Stimulated activated CD8-positive, alpha-beta memory T cell treated with anti-CD3 and anti-CD28 coated beads, Interleukin-4, amount 100 ng/mL, for 4 hours (primary cell): Measurements from ENCODE around the gene PRKCZ.

ENCODE experiments used
- DNase-seq, 2 donors: peaks; one replicate each; pipeline ENCODE4 v3.0.0-alpha.2; 2020; ENCODE audit warnings: low read depth in 2 of 2, low spot score in 1 of 2

Gene PRKCZ

DNA sequence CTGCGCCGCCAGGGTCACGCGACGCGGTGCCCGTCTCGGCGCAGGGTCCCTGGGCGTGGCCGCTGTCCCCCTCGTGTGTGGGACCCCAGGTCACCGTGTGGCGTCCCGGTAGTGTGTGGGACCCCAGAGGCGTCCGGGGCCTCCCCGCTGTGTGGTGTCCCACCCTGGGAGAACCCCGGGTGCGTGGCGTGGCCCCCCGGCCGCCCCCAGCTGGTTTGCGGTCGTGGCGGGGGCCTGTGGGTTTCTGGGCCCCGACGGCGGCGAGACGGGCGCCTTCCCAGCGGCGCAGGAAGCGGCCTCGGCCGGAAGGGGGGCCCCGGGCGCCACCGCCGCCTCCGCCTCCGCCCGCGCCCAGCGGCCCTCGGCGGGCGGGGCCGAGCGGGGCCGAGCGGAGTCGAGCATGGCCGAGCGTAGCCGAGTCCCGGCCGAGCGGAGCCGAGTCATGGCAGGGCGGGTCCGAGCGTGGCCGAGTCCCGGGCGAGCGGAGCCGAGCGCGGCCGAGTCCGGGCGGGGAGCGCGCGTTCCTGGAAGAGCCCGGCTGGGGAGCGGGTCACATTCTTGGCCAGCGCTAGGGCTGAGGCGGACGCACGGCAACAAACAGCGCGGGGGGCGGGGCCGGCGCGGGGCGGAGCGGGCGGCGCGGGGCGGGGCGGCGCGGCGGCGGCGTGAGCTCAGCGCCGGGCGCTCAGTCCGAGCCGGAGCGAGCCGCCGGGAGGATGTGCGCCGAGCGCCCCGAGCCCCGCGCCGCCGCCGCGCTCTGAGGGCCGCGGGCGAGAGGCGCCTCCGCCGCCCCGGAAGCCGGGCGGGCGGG is 177.3 kb downstream of the PRKCZ start:
- DNase-seq: peak; percentile 67 to 84

DNA sequence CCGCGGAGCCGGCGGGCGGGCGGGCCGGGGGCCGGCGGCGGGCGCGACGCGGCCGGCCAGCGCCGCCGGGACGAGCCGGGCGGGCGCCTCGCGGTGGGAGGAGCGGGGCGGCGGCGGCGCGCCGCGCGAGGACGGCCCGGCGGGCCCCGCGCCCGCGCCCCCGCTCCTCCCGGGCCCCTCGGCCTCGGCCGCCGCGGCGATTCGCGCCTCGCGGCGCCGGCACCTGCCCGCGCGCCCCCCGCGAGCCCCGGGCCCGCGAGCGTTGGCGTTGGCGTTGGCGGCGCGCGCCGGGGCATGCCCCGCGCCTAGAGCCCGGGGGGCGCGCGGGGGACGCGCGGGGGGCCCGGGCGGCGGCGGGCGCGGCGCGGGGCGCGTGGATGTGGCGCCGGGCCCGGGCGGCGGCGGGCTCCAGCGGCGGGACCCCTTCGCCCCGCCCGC is 178.0 kb downstream of the PRKCZ start, which contains the start of gene SKI:
Gene SKI (plus strand): TSS at position 163 of the 438 bp plus-strand sequence. CDS start 448 bp downstream, outside the sequence.
- DNase-seq: no peak

DNA sequence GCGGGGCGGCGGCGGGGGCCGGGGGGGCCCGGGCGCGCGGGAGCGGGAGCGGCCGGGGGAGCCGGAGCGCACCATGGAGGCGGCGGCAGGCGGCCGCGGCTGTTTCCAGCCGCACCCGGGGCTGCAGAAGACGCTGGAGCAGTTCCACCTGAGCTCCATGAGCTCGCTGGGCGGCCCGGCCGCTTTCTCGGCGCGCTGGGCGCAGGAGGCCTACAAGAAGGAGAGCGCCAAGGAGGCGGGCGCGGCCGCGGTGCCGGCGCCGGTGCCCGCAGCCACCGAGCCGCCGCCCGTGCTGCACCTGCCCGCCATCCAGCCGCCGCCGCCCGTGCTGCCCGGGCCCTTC is 178.5 kb downstream of the PRKCZ start:
- DNase-seq: no peak

DNA sequence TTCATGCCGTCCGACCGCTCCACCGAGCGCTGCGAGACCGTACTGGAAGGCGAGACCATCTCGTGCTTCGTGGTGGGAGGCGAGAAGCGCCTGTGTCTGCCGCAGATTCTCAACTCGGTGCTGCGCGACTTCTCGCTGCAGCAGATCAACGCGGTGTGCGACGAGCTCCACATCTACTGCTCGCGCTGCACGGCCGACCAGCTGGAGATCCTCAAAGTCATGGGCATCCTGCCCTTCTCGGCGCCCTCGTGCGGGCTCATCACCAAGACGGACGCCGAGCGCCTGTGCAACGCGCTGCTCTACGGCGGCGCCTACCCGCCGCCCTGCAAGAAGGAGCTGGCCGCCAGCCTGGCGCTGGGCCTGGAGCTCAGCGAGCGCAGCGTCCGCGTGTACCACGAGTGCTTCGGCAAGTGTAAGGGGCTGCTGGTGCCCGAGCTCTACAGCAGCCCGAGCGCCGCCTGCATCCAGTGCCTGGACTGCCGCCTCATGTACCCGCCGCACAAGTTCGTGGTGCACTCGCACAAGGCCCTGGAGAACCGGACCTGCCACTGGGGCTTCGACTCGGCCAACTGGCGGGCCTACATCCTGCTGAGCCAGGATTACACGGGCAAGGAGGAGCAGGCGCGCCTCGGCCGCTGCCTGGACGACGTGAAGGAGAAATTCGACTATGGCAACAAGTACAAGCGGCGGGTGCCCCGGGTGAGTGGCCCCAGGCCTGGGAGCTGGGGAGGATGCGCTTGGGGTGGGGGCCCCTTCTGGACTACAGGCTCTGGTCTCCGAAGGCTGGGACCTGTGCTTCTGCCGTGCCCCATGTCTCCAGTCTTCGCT is 179.0 kb downstream of the PRKCZ start:
- DNase-seq: no peak

DNA sequence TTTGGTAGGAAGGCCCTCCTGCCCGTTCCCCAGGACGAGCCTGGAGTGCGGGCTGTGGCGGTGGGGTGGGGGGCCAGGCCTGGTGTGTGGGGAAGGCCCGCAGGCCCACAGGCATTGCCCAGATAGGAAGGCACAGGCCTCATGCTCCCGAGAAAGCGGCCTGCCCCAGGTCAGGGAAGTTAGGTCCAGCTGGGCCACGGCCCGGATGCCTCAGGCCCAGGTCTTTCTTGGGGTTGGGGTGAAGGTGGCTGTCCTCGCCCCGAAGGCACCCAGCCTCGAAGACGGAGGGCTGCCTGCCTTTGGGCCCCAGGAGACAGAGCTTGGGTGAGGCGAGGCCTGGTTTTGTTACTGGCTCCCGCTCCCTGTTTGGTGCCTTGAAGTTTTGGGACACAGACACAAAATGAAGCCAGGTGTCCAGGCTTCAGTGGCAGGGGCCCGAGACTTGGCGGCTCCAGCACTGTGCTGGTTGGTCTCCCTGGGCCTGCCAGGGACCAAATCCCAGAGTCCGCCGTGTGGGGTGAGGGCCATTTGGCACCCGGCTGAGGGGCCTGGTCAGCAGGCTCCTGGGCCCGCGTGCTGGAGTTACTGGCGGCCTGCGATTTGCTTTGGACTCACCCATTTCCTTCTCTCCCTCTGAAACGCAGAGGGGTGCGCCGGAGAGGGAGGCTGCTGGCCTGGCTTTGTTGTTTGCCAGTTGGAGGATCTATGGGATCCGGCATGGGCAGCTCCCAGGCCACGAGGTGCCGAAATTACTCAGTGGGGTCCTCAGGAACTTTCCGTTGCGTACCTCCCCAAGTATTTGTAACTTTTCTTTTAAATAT is 179.9 kb downstream of the PRKCZ start:
- DNase-seq: no peak

DNA sequence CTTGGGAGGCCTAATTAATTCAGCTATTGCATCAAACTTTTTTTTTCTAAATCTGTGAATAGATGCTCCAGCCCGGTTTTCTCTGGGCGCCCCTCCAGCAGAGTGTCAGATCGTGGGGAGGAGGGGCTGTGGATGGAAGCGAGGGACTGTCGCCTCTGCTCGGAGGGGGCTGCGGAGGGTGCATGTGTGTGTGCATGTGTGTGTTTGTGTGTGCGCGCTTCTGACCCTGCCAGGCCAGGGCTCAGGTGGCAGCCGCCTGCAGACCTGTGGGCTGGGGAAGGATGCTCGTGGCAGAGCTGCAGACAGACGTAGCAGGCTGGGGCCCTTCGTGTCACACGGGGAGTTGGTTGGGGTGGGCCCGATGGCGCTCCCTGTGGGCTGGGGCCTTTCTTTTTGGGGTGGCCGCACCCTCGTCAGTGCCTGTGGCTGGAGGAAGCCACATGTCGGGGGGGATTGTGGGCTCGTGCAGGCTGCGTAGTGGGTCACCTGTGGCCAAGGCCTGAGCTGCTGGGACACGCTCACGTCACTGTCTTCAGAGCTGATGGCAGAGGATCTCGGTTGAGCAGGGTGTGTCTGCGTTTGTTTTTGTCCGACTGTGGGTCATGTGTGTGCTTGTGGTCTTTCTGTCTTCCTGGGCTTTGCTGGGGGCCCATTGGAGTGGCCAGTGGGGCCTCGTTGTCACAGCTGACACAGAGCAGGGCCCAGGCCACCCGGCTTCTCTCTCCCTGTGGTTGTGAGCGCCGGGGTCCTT is 180.7 kb downstream of the PRKCZ start:
- DNase-seq: no peak

GRCh38 chr1:2231532-2232254 is 181.5 kb downstream of the PRKCZ start:
- peak in 1 of 2 donors; percentile 26 for DNase-seq

GRCh38 chr1:2232255-2232915 is 182.2 kb downstream of the PRKCZ start:
- no peak for DNase-seq

DNA sequence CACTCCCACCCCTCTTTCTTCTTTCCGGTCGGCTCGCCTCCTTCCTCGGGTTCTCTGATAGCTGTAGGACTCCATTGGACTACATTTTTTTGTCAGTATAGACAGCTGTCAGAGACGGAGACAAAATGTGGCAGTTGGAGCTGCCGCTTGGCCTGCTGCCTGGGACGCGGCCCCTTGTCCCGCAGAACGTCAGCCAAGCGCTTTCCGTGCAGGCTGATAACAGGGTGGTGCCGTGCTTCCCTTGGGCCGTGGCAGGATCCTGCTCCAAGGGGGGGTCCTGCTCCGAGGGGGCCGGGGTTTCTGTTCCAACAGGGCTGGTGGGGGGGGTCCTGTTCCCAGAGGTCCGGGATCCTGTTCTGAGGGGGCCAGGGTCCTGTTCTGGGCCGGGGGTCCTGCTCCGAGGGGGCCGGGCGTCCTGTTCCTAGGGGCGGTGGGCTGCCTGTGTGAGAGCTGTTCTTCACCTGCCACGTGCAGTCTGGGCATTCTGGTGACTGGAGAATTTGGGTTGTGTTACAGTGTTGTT is 182.8 kb downstream of the PRKCZ start:
- DNase-seq: no peak

- no peak for DNase-seq
Measured at GRCh38 chr1:2233468-2233867, 183.3 kb downstream of the PRKCZ start.

GRCh38 chr1:2233997-2234761 is 184.0 kb downstream of the PRKCZ start:
- DNase-seq: peak; percentile 31 to 60

- DNase-seq: no peak
Measured at GRCh38 chr1:2234762-2235113, 184.5 kb downstream of the PRKCZ start.
